GM12878 (cell line): ENCODE results near the gene NONO. TPM values are rescaled to one million over a fixed set of nuclear protein-coding genes. Genes with fewer than 3 reads are reported as not detected.

Source experiments
- ATAC-seq: fragments of 200-7000 bp; cut with Tn5 transposase; 3 replicates; pipeline ENCODE4 v1.9.1; 2020; ENCODE audit warnings: mild to moderate bottlenecking, moderate library complexity
- BruUV-seq: library from RNA; stranded (reverse); fragments of 400-500 nt; replicated peaks from 2 replicates; lab custom pipeline; 2021; lab: Mats Ljungman, UMichigan
- CTCF ChIA-PET: fragments of 300-600 bp; sonication (Branson Sonifier 250); formaldehyde crosslinking; extraction: SDS; loops from one replicate; lab custom pipeline; 2021; ENCODE audit warnings: inconsistent platforms; lab: Yijun Ruan, JAX
- POLR2A ChIA-PET: fragments of 350-600 bp; formaldehyde crosslinking; extraction: SDS; loops from one replicate; lab custom pipeline; 2021; ENCODE audit warnings: inconsistent platforms; lab: Charles Lee
- RAD21 ChIA-PET: fragments of 300-600 bp; sonication (Branson Sonifier 250); formaldehyde crosslinking; loops from one replicate; lab custom pipeline; 2023; ENCODE audit warnings: antibody characterized with exemption; ENCODE audit not compliant: unreplicated experiment; lab: Charles Lee
- SMC1A ChIA-PET: fragments of 300-600 bp; sonication (Branson Sonifier 250); formaldehyde crosslinking; loops from one replicate; lab custom pipeline; 2023; ENCODE audit not compliant: unreplicated experiment, uncharacterized antibody; lab: Charles Lee
- DNase-seq: peaks from one replicate; pipeline ENCODE4 v3.0.0-alpha.2; 2011; ENCODE audit warnings: low read depth, low spot score
- FAIRE-seq: peaks from 3 replicates; lab custom pipeline; 2011; peaks lifted over from hg19 to GRCh38; lab: Jason Lieb, UNC
- H2AFZ ChIP-seq: 2 replicates; pipeline ENCODE4 v1.6.0; 2011; ENCODE audit warnings: low read depth, low read length, control low read depth; ENCODE audit not compliant: control insufficient read depth
- H3K27ac ChIP-seq: 2 replicates; pipeline ENCODE4 v1.5.1; 2011; ENCODE audit warnings: control low read depth; ENCODE audit not compliant: control insufficient read depth, insufficient read depth
- H3K27me3 ChIP-seq, 2 experiments: replicated peaks in 1 of 2; 2 replicates each; pipeline versions ENCODE4 v1.6.0 to v1.6.1; 2011; ENCODE audit warnings: low read length in 1 of 2; ENCODE audit not compliant: control insufficient read depth in 2 of 2, insufficient read depth in 2 of 2
- H3K36me3 ChIP-seq, 2 experiments: 2 replicates each; pipeline ENCODE4 v1.5.1; 2011; ENCODE audit warnings: low read length in 1 of 2; ENCODE audit not compliant: control insufficient read depth in 2 of 2, insufficient read depth in 2 of 2
- H3K4me1 ChIP-seq: 2 replicates; pipeline ENCODE4 v1.6.1; 2011; ENCODE audit warnings: mild to moderate bottlenecking, low read length, moderate library complexity, mixed read lengths; ENCODE audit not compliant: control insufficient read depth, insufficient read depth
- H3K4me2 ChIP-seq: 2 replicates; pipeline ENCODE4 v1.6.0; 2011; ENCODE audit warnings: control low read depth; ENCODE audit not compliant: control insufficient read depth, insufficient read depth
- H3K4me3 ChIP-seq: fragments of 200-600 bp; sonication (generic); 2 replicates; pipeline ENCODE4 v1.5.1; 2016
- H3K79me2 ChIP-seq: 2 replicates; pipeline ENCODE4 v1.6.0; 2011; ENCODE audit warnings: low read length; ENCODE audit not compliant: control insufficient read depth, insufficient read depth
- H3K9ac ChIP-seq: 2 replicates; pipeline ENCODE4 v1.8.0; 2011; ENCODE audit warnings: low read length, control low read depth, mixed read lengths; ENCODE audit not compliant: control insufficient read depth, insufficient read depth
- H3K9me3 ChIP-seq: replicated peaks from 3 replicates; pipeline ENCODE4 v1.5.1; 2011; ENCODE audit warnings: mild to moderate bottlenecking, low read length; ENCODE audit not compliant: control insufficient read depth, insufficient read depth
- H4K20me1 ChIP-seq: 2 replicates; pipeline ENCODE4 v1.6.0; 2011; ENCODE audit not compliant: control insufficient read depth, insufficient read depth
- BCL11A ChIP-seq: IDR thresholded peaks from 2 replicates; pipeline ENCODE4 v1.6.1; 2011; ENCODE audit warnings: low read depth, low read length
- BHLHE40 ChIP-seq, 2 experiments: fragments of 450-650 bp in 1 of 2; IDR thresholded peaks; 2 replicates each; pipeline ENCODE4 v1.6.1; 2011 to 2017; ENCODE audit warnings: low read depth in 2 of 2, borderline replicate concordance in 1 of 2, improper control_type of control experiment in 1 of 2, low read length in 1 of 2, mild to moderate bottlenecking in 1 of 2
- CBFB ChIP-seq: IDR thresholded peaks from 2 replicates; pipeline ENCODE4 v1.6.1; 2016; ENCODE audit warnings: antibody characterized with exemption, low read depth
- CREB1 ChIP-seq: IDR thresholded peaks from 2 replicates; pipeline ENCODE4 v1.6.1; 2012; ENCODE audit warnings: low read depth, mild to moderate bottlenecking, inconsistent platforms
- E2F4 ChIP-seq: IDR thresholded peaks from 2 replicates; pipeline ENCODE4 v1.6.1; 2012; ENCODE audit warnings: low read depth, low read length, improper control_type of control experiment
- MAX ChIP-seq: IDR thresholded peaks from 2 replicates; pipeline ENCODE4 v1.6.1; 2012; ENCODE audit warnings: low read depth, low read length, improper control_type of control experiment
- RCOR1 ChIP-seq: conservative IDR thresholded peaks from 2 replicates; pipeline ENCODE4 v1.6.1; 2012; ENCODE audit warnings: low read depth, low read length, improper control_type of control experiment
- RUNX3 ChIP-seq: IDR thresholded peaks from 2 replicates; pipeline ENCODE4 v1.6.1; 2012; ENCODE audit warnings: low read length, inconsistent platforms
- SMAD5 ChIP-seq: IDR thresholded peaks from 2 replicates; pipeline ENCODE4 v1.6.1; 2016; ENCODE audit warnings: antibody characterized with exemption, low read depth
- TAF1 ChIP-seq: IDR thresholded peaks from 2 replicates; pipeline ENCODE4 v1.6.1; 2011; ENCODE audit warnings: mild to moderate bottlenecking, low read depth, low read length, borderline replicate concordance
- TBL1XR1 ChIP-seq: IDR thresholded peaks from 2 replicates; pipeline ENCODE4 v1.6.1; 2012; ENCODE audit warnings: low read depth, low read length, improper control_type of control experiment
- ZNF207 ChIP-seq: fragments of 450-650 bp; IDR thresholded peaks from 2 replicates; pipeline ENCODE4 v1.6.1; 2014; ENCODE audit warnings: antibody characterized with exemption, mild to moderate bottlenecking, borderline replicate concordance
- ZNF384 ChIP-seq: IDR thresholded peaks from 2 replicates; pipeline ENCODE4 v1.6.1; 2012; ENCODE audit warnings: low read depth, mild to moderate bottlenecking, low read length, improper control_type of control experiment, borderline replicate concordance
- WGBS: methylation state at CpG from one replicate; pipeline ENCODE4 v1.1.6; 2016; ENCODE audit warnings: low lambda C conversion rate; ENCODE audit not compliant: insufficient replicate concordance, insufficient coverage; ENCODE audit errors: missing lambda C conversion rate; 5-methylcytosine and 5-hydroxymethylcytosine counted together
- in situ Hi-C: fragments of 300-500 bp; cut with MboI; formaldehyde crosslinking; loops from 9 replicates; pipeline ENCODE4 v1.14.3; 2018; ENCODE audit warnings: mixed read lengths
- intact Hi-C: fragments of 100-400 bp; cut with micrococcal nuclease; formaldehyde crosslinking; loops from one replicate; pipeline ENCODE4 v1.14.2; 2022; ENCODE audit not compliant: unreplicated experiment
- polyA plus RNA-seq, 11 experiments: library from polyadenylated mRNA; depleted of rRNA in 4 of 11; unstranded in 6 of 11; stranded (reverse) in 5 of 11; fragments of >200 nt; fragmentation: Nextera tagmentation in 4 of 11; fragmentation: Illumina TruSeq in 1 of 11; extraction: Ambion mirVana in 4 of 11; extraction: Trizol in 1 of 11; gene quantifications; 1 replicate in 1 of 11; 2 replicates in 10 of 11; pipeline versions ENCODE4 v1.2.1 to v1.2.3, GENCODE V29; 2011 to 2016; ENCODE audit warnings: inconsistent platforms in 2 of 11, missing spikeins in 2 of 11, low read depth in 1 of 11
- total RNA-seq, 4 experiments: library from RNA; depleted of rRNA in 3 of 4; stranded (reverse); fragments of >200 nt in 3 of 4; fragmentation: Illumina TruSeq in 1 of 4; extraction: Trizol in 1 of 4; gene quantifications; 2 replicates each; pipeline versions ENCODE4 v1.2.1 to v1.2.3, GENCODE V29; 2013 to 2021

Gene NONO
- total and polyA plus RNA-seq, 10 of the 15 experiments (the other 5 are each of a cell fraction or from before 2014, with no cell fraction given): 206 to 505 (median 373) TPM

GRCh38 chrX:71251466-71251973 lies 31.9 kb upstream of the NONO start:
- no peak overlapping the region for H3K27ac ChIP-seq
- BruUV-seq: no TSS peak
- TF ChIP-seq ZNF207 (no peak), BHLHE40 (IDR thresholded peaks at IDR 0.05; ENCODE audit: borderline replicate concordance in 1 of 2, low read depth in 2 of 2, low read length in 1 of 2) (peak; percentile 74 to 83; a peak in 3 of 4 replicates), TAF1 (no peak), CBFB (no peak), RCOR1 (no peak), E2F4 (no peak), MAX (no peak), ZNF384 (no peak), TBL1XR1 (no peak), BCL11A (no peak), RUNX3 (peak; percentile 34), SMAD5 (no peak), CREB1 (no peak)
- TF ChIP-seq, all 136 proteins: peak for 2
- ATAC-seq (no peak), DNase-seq (no peak), FAIRE-seq (no peak)
- Histone ChIP-seq H3K9ac (peak overlapping the region; percentile 37), H3K27me3 (no peaks in the 10 kb centered on the region), H3K79me2 (peaks cover 13% of the 10 kb centered on the region), H3K4me1 (peaks cover 6% of the 10 kb centered on the region; the same call in 1 of the 2 replicates), H2AFZ (no peak overlapping the region), H3K36me3 (peaks cover 2 to 5% of the 10 kb centered on the region in 2 experiments; a peak in 2 of 4 replicates), H3K4me2 (peak overlapping the region; percentile 74), H3K4me3 (peak overlapping the region; percentile 21; the same call in 1 of the 2 replicates), H4K20me1 (no peaks in the 10 kb centered on the region), H3K9me3 (no peaks in the 10 kb centered on the region)
- 21% methylated on average over 8 of the region's 8 CpGs for WGBS
- intact Hi-C loops (loop anchor here (5.0 kb wide), 1 partner anchor 69 kb away; no protein-coding TSS in a partner anchor), in situ Hi-C loops (no loop called here)
- POLR2A ChIA-PET: interaction anchor here (0.9 kb wide), 1 partner anchor 54 kb away, joined by 3 read pairs; no protein-coding TSS in a partner anchor
- CTCF ChIA-PET: interaction anchor here (1.3 kb wide), 1 partner anchor 53 kb away, joined by 6 read pairs; no protein-coding TSS in a partner anchor
- RAD21 ChIA-PET: interaction anchor here (0.7 kb wide), 1 partner anchor 53 kb away, joined by 3 read pairs; no protein-coding TSS in a partner anchor
- SMC1A ChIA-PET: interaction anchor here (0.7 to 1.0 kb wide), 2 partner anchors 53 to 124 kb away, joined by 3 read pairs; no protein-coding TSS in a partner anchor
